ENCODE measurements around the gene COL4A2.

The COL4A2 gene

GRCh38 chr13:110379358-110379757 is 72.3 kb downstream of the COL4A2 start:
- no peak for TF ChIP-seq CTCF (conservative IDR thresholded peaks at IDR 0.05; ENCODE audit: low read depth)
- no peak overlapping the region for H3K27ac ChIP-seq
- no peak for DNase-seq (ENCODE audit: low spot score)
- CTCF ChIA-PET: interaction anchor here (0.5 to 0.7 kb wide), 2 partner anchors 87 to 1344 kb away, joined by 3 read pairs; no protein-coding TSS in a partner anchor
- POLR2A ChIA-PET (ENCODE audit: low non-redundant PET): no interaction called here

GRCh38 chr13:110379905-110380341 is 72.8 kb downstream of the COL4A2 start:
- CTCF ChIA-PET: no interaction called here
- no peak for TF ChIP-seq CTCF (conservative IDR thresholded peaks at IDR 0.05; ENCODE audit: low read depth)
- no peak overlapping the region for H3K27ac ChIP-seq
- no peak for DNase-seq (ENCODE audit: low spot score)
- POLR2A ChIA-PET (ENCODE audit: low non-redundant PET): no interaction called here

GRCh38 chr13:110380359-110381028 is 73.4 kb downstream of the COL4A2 start:
- no peak overlapping the region for H3K27ac ChIP-seq
- no peak for DNase-seq (ENCODE audit: low spot score)
- POLR2A ChIA-PET (ENCODE audit: low non-redundant PET): no interaction called here
- CTCF ChIA-PET: interaction anchor here (0.6 kb wide), 1 partner anchor 106 kb away, joined by 4 read pairs; no protein-coding TSS in a partner anchor
- TF ChIP-seq CTCF (conservative IDR thresholded peaks at IDR 0.05; ENCODE audit: low read depth): no peak

DNA sequence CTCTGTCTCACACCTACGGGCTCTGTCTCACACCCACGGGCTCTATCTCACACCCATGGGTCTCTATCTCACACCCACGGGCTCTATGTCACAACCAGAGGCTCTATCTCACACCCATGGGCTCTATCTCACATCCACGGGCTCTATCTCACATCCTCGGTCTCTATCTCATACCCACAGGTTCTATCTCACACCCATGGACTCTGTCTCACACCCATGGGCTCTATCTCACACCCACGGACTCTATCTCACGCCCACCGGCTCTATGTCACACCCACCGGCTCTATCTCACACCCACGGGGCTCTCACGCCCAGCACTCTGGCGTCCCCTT is 73.9 kb downstream of the COL4A2 start:
- ChIA-PET POLR2A (ENCODE audit: low non-redundant PET) (no interaction called here), CTCF (no interaction called here)
- TF ChIP-seq CTCF (conservative IDR thresholded peaks at IDR 0.05; ENCODE audit: low read depth): no peak
- no peak for DNase-seq (ENCODE audit: low spot score)
- no peak overlapping the region for H3K27ac ChIP-seq

- no peak for TF ChIP-seq CTCF (conservative IDR thresholded peaks at IDR 0.05; ENCODE audit: low read depth)
- POLR2A ChIA-PET (ENCODE audit: low non-redundant PET): no interaction called here
- DNase-seq (ENCODE audit: low spot score): peak; percentile 75
Observed at GRCh38 chr13:110382229-110382628, 75.1 kb downstream of the COL4A2 start.

DNA sequence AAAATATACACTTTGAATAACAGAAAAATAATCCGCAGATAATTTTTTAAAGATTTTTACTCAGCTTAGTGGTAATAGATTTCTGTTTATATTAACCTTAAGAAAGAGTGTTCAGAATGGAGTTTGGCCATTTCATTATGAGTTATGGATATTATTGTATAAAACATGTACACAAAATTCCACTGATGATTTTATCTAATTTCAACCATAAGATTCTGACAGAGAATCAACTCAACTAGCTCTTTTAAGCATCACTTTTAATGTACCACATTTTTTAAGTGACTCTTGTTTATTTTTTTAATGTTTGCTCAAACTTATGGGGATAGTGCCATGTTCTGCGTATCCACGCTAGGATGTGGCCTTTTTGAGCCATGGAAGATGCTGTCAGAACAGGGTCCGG is 75.7 kb downstream of the COL4A2 start:
- DNase-seq (ENCODE audit: low spot score): no peak
- CTCF ChIA-PET: no interaction called here
- no peak overlapping the region for H3K27ac ChIP-seq
- no peak for TF ChIP-seq CTCF (conservative IDR thresholded peaks at IDR 0.05; ENCODE audit: low read depth)
- POLR2A ChIA-PET (ENCODE audit: low non-redundant PET): no interaction called here

More at GRCh38 chr13:110382229-110382628, 75.1 kb downstream of the COL4A2 start:
- H3K27ac ChIP-seq: no peak overlapping the region
- CTCF ChIA-PET: no interaction called here

Measured in RWPE1 (cell line).